Effector memory CD4-positive, alpha-beta T cell (primary cell): ENCODE results near the gene ZPBP2.
"Not testable (repeated sequence)": the region's sequence is repeated elsewhere in the genome, so short reads cannot be mapped to it uniquely, and the experiment has no call there.

Experiments
- DNase-seq, 3 donors: peaks; one replicate each; pipeline ENCODE4 v3.0.0-alpha.2; 2020
- H3K27ac ChIP-seq: 2 replicates; pipeline ENCODE4 v1.7.0; 2013; ENCODE audit warnings: mild to moderate bottlenecking, low read length, moderate library complexity; ENCODE audit not compliant: insufficient read depth, poor library complexity, severe bottlenecking
- H3K27me3 ChIP-seq: replicated peaks from 2 replicates; pipeline ENCODE4 v1.7.0; 2013; ENCODE audit warnings: mild to moderate bottlenecking, low read length; ENCODE audit not compliant: insufficient read depth, control insufficient read depth, poor library complexity, severe bottlenecking
- H3K36me3 ChIP-seq: 2 replicates; pipeline ENCODE4 v1.7.0; 2013; ENCODE audit warnings: mild to moderate bottlenecking, low read length, moderate library complexity; ENCODE audit not compliant: control insufficient read depth, insufficient read depth
- H3K4me1 ChIP-seq: 2 replicates; pipeline ENCODE4 v1.7.0; 2013; ENCODE audit warnings: low read length, mild to moderate bottlenecking; ENCODE audit not compliant: control insufficient read depth, insufficient read depth, poor library complexity, severe bottlenecking
- H3K4me3 ChIP-seq: 2 replicates; pipeline ENCODE4 v1.7.0; 2013; ENCODE audit warnings: low read length, low read depth, mild to moderate bottlenecking; ENCODE audit not compliant: insufficient read depth, poor library complexity, severe bottlenecking
- H3K9me3 ChIP-seq: 2 replicates; pipeline ENCODE4 v1.7.0; 2013; ENCODE audit warnings: mild to moderate bottlenecking, low read length, moderate library complexity; ENCODE audit not compliant: control insufficient read depth

The ZPBP2 gene

DNA sequence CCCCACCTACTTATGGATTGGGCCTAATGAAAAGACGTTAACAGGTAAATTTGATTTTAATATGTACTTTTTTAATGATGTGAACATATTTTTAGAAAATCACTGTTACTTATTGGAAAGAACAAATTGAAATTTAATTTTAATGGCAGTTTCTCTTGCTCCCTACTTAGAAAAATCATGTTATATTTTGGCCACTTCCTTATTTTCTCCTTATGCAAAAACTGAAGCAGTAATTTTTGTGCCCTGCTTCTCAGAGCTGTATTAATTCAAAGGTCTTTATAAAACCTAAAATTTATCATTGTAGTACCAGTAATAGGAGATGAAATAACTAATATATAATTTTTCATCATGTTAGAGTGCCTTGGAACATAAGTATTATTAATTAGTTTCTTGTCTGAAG lies 2.8 kb downstream of the ZPBP2 start:
- Histone ChIP-seq H3K4me1 (peaks cover 11% of the 10 kb centered on the region), H3K27ac (no peak overlapping the region), H3K9me3 (no peaks in the 10 kb centered on the region), H3K4me3 (no peak overlapping the region), H3K36me3 (no peaks in the 10 kb centered on the region), H3K27me3 (no peaks in the 10 kb centered on the region)
- no peak for DNase-seq

DNA sequence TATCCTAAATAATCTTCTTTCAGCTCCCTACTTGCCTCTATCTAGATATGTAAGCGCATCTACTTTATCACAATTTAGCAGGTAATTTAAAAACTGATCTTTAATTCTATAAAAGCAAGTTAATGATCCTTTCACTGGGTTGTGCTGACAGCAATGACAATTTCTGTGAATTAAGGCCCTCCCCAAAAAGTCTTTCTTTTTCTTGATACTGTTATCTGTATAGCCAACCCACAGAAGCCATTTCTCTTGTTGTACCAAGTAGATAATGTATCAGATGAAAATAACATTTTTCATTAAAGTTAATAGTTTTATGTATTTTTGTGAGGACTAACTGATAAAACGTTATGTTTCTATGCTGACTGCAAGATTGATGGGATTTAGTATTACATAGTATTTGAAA lies 3.8 kb downstream of the ZPBP2 start:
- Histone ChIP-seq H3K36me3 (no peaks in the 10 kb centered on the region), H3K4me3 (no peak overlapping the region), H3K27ac (no peak overlapping the region), H3K27me3 (no peaks in the 10 kb centered on the region), H3K4me1 (peaks cover 5% of the 10 kb centered on the region), H3K9me3 (no peaks in the 10 kb centered on the region)
- DNase-seq: no peak

DNA sequence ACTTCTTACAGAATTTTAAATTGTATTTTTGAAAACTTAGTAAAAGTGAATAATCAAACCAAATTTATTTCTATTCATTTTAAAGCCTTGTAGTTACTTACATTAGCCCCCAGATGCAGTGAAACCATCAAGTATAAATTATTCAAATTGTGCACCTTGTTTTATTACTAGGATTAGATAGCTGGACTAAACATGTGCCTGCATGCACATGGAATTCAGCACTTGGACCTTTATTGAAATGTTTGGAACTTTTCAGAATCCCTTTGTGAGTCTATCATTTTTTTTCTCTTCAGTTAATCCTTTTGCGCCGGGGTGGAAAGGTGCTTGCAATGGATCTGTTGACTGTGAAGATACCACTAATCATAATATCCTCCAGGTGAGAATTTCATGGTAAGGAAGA lies 4.7 kb downstream of the ZPBP2 start:
- Histone ChIP-seq H3K27ac (no peak overlapping the region), H3K36me3 (no peaks in the 10 kb centered on the region), H3K9me3 (no peaks in the 10 kb centered on the region), H3K27me3 (no peaks in the 10 kb centered on the region), H3K4me3 (no peak overlapping the region), H3K4me1 (no peaks in the 10 kb centered on the region)
- no peak for DNase-seq

DNA sequence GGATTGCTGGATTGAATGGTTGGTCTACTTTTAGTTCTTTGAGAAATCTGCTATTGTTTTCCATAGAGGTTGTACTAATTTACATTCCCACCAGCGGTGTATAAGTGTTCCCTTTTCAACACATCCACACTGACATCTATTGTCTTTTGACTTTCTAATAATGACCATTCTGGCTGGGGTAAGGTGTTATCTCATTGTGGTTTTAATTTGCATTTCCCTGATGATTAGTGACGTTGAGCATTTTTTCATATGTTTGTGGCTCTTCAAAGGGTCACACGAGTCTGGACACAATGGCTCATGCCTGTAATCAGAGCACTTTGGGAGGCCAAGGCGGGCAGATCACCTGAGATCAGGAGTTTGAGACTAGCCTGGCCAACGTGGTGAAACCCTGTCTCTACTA lies 18.1 kb downstream of the ZPBP2 start:
- H3K4me1 ChIP-seq, H3K4me3 ChIP-seq, H3K36me3 ChIP-seq, H3K27me3 ChIP-seq, H3K27ac ChIP-seq, H3K9me3 ChIP-seq, DNase-seq: not testable (repeated sequence)

DNA sequence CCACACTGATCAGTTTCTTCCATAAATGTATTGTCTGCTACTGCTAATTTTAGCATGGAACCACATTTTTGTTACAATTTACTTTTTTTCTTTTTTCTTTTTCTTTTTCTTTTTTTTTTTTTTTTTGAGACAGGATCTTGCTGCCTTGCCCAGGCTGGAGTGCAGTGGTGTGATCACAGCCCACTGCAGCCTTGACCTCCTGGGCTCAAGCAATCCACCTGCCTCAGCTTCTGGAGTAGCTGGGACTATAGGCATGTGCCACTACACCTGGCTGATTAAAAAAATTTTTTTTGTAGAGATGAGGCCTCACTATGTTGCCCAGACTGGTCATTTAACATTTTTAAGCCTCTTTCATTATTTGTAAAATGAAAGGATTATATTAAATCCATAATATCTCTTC lies 19.1 kb downstream of the ZPBP2 start:
- Histone ChIP-seq H3K36me3 (no peaks in the 10 kb centered on the region), H3K9me3 (no peaks in the 10 kb centered on the region), H3K27ac (no peak overlapping the region), H3K27me3 (no peaks in the 10 kb centered on the region), H3K4me3 (no peak overlapping the region), H3K4me1 (no peaks in the 10 kb centered on the region)
- no peak for DNase-seq

DNA sequence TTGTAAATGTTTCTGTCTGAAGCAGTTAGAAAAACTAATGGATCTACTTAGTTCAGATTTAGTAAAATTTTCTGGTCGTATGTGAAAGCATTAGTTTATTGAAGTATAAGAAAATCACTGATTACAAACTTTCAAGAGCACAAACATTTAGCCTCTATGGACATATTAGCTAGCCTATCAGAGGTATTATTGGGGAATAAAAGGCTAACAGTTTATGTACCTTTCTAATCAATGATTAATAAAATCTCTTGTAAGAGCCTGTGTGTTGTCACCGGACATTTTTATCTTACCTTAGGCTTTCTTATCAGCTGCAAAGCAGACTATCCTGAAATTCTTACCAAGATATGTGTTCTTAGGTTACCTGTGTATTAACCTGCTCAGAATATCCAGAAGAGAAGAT lies 21.2 kb downstream of the ZPBP2 start:
- DNase-seq: no peak
- no peaks in the 10 kb centered on the region for H3K4me1 ChIP-seq
- H3K27me3 ChIP-seq: no peaks in the 10 kb centered on the region
- H3K4me3 ChIP-seq: no peak overlapping the region
- H3K27ac ChIP-seq: no peak overlapping the region
- no peaks in the 10 kb centered on the region for H3K9me3 ChIP-seq
- H3K36me3 ChIP-seq: no peaks in the 10 kb centered on the region

DNA sequence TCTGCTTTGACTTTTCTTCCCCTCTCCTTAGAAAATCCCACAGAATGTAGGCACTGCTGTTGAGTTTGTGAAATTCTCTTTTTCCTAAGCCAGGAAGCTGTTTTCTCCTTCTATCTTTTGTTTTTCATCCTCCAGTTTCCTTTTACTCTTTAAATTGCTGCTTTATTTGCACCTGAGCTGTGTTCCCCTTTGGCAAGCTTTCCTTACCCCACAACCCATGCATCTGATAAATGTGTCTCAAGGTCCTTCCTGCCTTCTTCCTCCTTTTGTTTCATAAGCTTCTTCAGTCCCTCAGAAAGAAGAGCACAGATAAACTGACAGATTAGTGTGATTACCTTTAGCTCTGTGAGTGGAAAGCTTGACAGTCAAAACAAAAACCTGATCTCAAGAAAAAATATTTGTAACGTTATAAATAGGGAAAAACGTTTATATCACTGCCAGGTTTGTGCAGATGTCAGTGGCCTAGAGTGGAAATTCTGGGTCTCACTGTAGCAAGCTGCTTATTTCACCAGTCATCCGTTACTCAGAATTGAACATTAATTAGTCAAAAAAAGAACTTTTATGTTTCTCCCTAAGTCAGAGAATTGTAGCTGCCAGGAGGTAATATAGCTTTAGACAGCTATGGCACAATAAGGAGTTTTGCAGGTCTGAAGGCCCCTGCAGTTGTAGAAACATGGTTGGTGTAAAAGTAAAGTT lies 26.8 kb downstream of the ZPBP2 start:
- no peaks in the 10 kb centered on the region for H3K36me3 ChIP-seq
- no peak overlapping the region for H3K27ac ChIP-seq
- H3K4me3 ChIP-seq: no peak overlapping the region
- H3K9me3 ChIP-seq: no peaks in the 10 kb centered on the region
- H3K27me3 ChIP-seq: no peaks in the 10 kb centered on the region
- peaks cover 3% of the 10 kb centered on the region for H3K4me1 ChIP-seq
- no peak for DNase-seq

DNA sequence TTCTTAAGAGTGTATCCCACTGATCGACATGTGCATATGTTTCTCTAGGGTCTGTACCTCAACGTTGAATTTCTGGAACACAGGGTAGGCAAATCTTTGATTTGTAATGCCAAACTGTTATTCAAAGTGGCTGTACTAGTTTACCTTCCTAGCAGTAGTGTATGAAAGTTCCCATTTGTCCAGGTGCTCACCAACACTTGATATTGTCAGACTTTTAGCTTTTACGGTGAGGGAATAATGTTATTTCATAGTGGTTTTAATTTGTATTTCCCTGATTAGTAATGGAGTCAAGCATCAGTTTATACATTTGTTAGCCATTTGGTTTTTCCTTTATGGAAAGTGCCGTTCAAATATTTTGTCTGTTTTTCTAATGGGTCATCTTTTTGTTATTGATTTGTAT lies 30.1 kb downstream of the ZPBP2 start:
- H3K9me3 ChIP-seq: no peaks in the 10 kb centered on the region
- no peak overlapping the region for H3K27ac ChIP-seq
- DNase-seq: no peak
- no peaks in the 10 kb centered on the region for H3K27me3 ChIP-seq
- peaks cover 3% of the 10 kb centered on the region for H3K4me1 ChIP-seq
- H3K4me3 ChIP-seq: no peak overlapping the region
- H3K36me3 ChIP-seq: no peaks in the 10 kb centered on the region

DNA sequence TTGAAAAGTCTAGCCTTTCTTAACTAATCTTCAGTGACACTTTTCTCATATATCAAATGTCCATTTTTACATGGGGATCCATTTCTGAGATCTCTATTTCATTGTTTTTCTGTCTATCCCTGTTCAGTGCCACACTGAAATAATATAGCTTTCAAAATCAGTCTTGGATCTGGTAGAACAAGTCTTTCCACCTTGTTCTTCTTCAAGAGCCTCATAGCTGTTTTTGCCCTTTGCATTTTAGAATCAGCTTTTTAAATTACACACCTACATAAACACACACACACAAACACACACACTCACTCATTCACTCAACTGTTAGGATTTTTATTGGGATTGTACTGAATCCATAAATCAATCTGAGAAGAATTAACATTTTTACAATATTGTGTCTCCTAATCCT lies 31.2 kb downstream of the ZPBP2 start:
- no peaks in the 10 kb centered on the region for H3K27me3 ChIP-seq
- peaks cover 11% of the 10 kb centered on the region for H3K4me1 ChIP-seq
- no peak overlapping the region for H3K4me3 ChIP-seq
- H3K9me3 ChIP-seq: no peaks in the 10 kb centered on the region
- no peaks in the 10 kb centered on the region for H3K36me3 ChIP-seq
- no peak for DNase-seq
- H3K27ac ChIP-seq: no peak overlapping the region

DNA sequence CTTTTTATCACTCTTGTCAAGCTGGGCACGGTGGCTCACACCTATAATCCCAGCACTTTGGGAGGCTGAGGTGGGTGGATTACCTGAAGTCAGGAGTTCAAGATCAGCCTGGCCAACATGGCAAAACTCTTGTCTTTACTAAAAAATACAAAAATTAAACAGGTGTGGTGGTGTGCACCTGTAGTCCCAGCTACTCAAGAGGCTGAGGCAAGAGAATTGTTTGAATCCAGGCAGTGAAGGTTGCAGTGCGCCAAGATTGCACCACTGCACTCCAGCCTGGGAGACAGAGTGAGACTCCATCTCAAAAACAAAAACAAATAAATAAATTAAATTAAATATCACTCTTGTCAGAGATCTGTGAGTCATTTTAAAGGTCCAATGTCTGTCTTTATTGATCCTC lies 34.0 kb downstream of the ZPBP2 start:
- not testable (repeated sequence) for H3K27ac ChIP-seq, H3K36me3 ChIP-seq, DNase-seq, H3K9me3 ChIP-seq, H3K4me1 ChIP-seq, H3K4me3 ChIP-seq, H3K27me3 ChIP-seq
